8988T (cell line): Measurements from ENCODE around the gene HDAC4.

Experiments used
- DNase-seq: peaks from one replicate; pipeline ENCODE4 v3.0.0; 2011

HDAC4 gene

GRCh38 chr2:239246723-239247122 lies 154.1 kb downstream of the HDAC4 start:
- DNase-seq = no peak

GRCh38 chr2:239245872-239246721 lies 154.7 kb downstream of the HDAC4 start:
- DNase-seq = no peak

DNA sequence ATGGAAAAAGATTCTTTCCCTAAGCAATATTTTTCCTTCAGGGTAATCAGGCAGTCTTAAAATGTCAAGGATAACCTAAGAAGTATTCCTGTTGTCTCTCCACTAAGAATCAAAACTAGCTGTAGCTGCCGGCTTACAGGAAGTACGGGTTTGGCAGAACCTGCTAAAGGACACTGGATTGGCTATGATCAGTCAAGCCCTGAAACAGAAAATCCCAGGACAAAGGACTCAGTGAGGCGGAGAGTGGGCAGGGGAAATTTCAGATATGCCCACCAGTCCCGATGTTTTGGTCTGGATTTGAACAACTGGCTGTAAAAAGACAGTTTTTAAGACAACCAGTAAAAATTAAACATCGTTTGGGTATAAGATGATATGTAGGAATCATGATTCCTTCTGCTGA lies 155.7 kb downstream of the HDAC4 start:
- DNase-seq = no peak

DNA sequence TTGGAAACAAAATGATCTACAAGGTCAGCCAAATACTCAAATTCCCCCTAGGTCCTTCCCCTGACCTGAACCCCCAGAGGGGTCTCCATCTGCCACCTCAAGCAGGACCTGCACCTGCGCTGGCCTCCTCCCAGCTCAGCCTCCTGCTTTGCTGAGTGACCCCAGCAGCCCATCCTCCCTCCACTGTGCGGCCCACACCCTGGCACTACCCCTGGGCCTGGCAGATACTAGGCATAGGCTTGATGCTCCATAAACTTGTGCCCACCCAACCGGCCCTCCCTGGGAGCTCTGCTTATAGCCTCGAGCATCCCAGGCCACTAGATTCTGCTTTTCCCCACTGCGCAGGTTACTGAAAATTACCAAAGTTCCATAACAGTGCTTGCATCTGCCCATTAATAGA lies 156.2 kb downstream of the HDAC4 start:
- DNase-seq = no peak

GRCh38 chr2:239241431-239241960 lies 159.3 kb downstream of the HDAC4 start:
- DNase-seq = no peak

DNA sequence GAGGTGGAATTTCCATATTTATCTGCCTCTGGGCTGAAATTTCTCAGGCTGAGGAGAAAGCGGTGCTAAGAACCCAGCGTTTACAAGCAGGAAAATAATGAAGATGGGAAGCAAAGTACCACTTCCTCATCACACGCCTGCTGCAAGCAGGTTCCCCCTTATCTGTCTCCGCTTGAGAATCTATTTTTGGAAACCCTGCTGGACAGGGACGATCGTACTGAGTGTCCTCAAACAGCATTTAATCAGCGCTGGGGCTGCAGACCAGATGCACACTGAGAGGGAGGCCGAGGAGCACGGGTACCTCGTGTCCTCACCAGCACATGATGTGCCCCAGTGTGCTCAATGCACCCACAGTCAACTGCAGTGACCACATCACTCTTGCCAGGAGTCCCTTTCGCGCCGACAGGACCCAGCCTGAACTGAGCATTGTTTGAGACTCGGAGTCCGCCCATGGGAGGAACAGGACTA lies 160.4 kb downstream of the HDAC4 start:
- no peak for DNase-seq

GRCh38 chr2:239239607-239240413 lies 161.0 kb downstream of the HDAC4 start:
- no peak for DNase-seq

DNA sequence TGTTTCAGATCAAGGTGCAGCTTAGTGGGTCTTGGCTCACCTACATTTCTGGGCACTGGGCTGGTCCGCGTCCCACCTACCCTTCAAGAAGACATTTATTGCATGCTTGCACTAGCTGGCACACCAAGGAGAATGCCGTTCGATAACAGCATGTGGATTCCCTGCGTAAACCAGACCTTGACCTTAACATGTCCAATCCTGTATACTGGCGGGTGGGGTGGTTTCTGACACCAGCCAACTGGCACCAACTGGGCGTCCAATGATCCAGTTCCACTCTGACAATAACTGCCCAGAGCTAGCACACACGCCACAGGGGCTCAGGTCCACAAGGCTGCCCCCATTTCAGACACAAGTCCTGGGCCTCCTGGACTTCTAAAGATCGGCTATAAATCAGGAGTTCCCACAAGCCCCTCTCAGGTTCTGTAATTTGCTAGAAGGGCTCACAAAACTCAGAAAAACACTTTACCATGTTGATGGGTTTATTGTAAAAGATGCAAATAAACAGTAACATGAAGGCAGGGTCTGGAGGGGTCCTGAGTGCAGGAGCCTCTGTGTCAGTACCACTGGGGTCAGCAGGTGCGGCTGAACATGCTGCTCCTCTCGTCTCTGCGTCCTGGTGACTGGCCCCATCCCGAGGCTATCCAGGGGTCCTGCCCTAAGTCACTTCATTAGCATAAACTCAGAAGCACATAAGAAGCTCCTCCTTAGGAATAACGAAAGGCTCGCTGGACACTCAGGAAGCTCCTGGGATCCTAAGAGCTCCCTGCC lies 161.8 kb downstream of the HDAC4 start:
- no peak for DNase-seq

GRCh38 chr2:239238381-239238780 lies 162.4 kb downstream of the HDAC4 start:
- no peak for DNase-seq

GRCh38 chr2:239236808-239237205 lies 164.0 kb downstream of the HDAC4 start:
- DNase-seq = no peak

DNA sequence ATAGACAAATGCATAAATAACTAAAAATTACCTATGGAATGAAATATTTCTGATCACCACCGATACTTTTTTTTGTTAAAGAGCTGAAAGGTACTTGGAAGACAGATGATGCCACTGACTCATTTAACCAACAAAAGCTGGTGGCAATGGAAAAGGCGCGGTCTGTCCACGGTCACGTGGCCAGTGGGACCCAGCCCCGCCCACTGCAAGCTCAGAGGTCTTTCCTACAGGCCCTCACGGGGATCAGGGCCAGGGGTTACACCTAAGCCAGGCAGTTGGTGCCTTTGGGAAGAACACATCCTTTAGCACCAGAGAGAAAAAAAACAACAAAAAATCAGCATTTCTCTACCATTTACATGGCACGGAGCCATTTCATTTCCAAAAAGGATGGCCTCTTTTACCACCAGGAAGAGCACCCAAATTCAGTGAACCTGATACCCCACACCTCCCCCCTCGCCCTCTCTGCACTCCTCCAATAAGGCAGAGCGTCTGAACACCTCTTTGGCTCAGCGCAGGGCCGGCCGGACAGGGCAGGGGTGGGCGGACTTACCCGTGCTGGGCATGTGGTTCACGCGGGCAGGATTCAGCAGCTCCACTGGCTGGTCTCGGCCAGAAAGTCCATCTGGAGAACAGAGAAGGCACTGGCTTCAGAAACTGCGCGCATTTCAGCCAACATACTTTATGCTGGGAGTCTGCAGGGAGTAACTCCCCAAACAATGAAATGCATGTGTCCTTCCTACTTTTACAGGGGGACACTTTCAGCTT lies 164.6 kb downstream of the HDAC4 start:
- DNase-seq = no peak

GRCh38 chr2:239235311-239235710 lies 165.5 kb downstream of the HDAC4 start:
- no peak for DNase-seq

GRCh38 chr2:239234191-239235175 lies 166.3 kb downstream of the HDAC4 start:
- DNase-seq = no peak

DNA sequence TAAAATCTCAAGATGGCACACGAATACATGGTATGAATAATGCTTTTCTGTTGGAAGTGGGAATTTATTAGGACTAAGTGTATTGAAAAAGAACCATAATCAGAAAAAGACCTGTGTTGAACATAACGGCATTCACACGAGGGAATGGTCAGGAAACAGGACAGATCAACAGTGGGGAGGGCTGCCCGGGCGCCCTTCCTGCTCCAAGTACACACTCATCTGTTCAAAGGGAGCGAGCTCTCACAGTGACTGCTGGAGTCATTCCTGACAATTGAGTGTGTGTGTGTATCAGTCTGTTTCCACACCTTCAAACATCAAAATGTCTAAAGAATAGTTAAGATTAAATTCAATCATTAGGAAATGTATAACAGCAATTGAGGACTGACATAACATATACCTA lies 167.2 kb downstream of the HDAC4 start:
- DNase-seq = no peak

- no peak for DNase-seq
Measured at GRCh38 chr2:239232195-239232578, 168.6 kb downstream of the HDAC4 start.

GRCh38 chr2:239231231-239232194 lies 169.3 kb downstream of the HDAC4 start:
- no peak for DNase-seq

DNA sequence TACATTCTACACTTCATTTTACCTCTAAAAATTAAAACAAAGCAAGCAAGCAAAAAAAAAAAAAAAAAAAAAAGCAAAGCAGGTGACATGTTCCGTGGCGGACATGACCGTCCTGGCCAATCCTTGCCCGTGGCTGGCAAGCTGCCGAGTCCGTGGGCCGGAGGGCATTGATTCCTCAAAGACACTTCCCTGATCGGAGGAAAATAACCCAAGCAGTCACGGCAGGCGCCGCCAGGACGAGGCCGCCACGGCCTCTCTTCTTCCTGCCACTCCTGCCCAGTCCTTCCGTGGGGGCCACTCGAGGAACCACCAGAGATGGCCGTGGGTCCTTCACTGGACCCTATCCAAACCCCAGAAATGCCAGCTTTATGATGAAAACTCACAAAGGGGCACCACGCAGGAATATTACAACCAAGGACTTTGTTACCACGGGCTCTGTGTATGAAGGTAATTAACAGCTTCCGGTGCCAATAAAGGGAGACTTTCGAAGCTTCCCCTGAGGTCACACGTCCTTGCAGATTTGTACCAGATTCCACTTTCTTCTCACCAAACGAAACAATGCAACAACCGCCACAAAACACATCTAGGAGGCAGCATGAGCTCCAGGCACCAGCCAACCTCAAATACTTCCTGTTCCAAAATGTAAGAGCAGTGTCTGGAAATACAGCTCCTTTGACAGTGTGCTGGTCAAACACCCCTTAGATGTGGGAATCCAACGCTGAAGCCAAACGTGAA lies 170.3 kb downstream of the HDAC4 start:
- no peak for DNase-seq

- no peak for DNase-seq
Measured at GRCh38 chr2:239229545-239230279, 171.1 kb downstream of the HDAC4 start.
